K562 (cell line): ENCODE data around the gene ACOD1. TPM values are rescaled to one million over a fixed set of nuclear protein-coding genes. Genes with fewer than 3 reads are reported as not detected.

ENCODE experiments used
- CHCHD3 ChIP-seq: fragments of 250-450 bp; sonication (Bioruptor Pico); IDR thresholded peaks from 2 replicates; pipeline ENCODE4 v2.1.2; 2022; ENCODE audit warnings: mild to moderate bottlenecking
- COPS2 ChIP-seq: fragments of 450-650 bp; conservative IDR thresholded peaks from 2 replicates; pipeline ENCODE4 v1.6.1; 2016; ENCODE audit warnings: mild to moderate bottlenecking, moderate library complexity
- FIP1L1 ChIP-seq: fragments of 200-400 bp; formaldehyde crosslinking; IDR thresholded peaks from 2 replicates; pipeline ENCODE4 v1.6.1; 2018; ENCODE audit warnings: mild to moderate bottlenecking, low read depth, low read length; ENCODE audit not compliant: poor library complexity, severe bottlenecking
- GABPB1 ChIP-seq: sonication (generic); formaldehyde crosslinking; IDR thresholded peaks from 2 replicates; pipeline ENCODE4 v1.8.0; 2022; ENCODE audit warnings: mild to moderate bottlenecking, missing genetic modification reagents
- KLF6 ChIP-seq: fragments of 250-450 bp; sonication (Bioruptor Pico); IDR thresholded peaks from 2 replicates; pipeline ENCODE4 v1.4.0; 2020; ENCODE audit warnings: mild to moderate bottlenecking, moderate library complexity, borderline replicate concordance
- MYNN ChIP-seq, 2 experiments: sonication (generic); formaldehyde crosslinking in 1 of 2; IDR thresholded peaks; 2 replicates each; pipeline versions ENCODE4 v1.5.0 to v1.6.1; 2016 to 2020; ENCODE audit warnings: antibody characterized with exemption in 1 of 2, missing genetic modification reagents in 1 of 2
- RBM15 ChIP-seq: fragments of 200-400 bp; formaldehyde crosslinking; IDR thresholded peaks from 2 replicates; pipeline ENCODE4 v1.6.1; 2018; ENCODE audit warnings: mild to moderate bottlenecking, low read length, moderate library complexity; ENCODE audit not compliant: insufficient read depth
- ZNF592 ChIP-seq: fragments of 450-650 bp; IDR thresholded peaks from 2 replicates; pipeline ENCODE4 v1.6.1; 2017; ENCODE audit warnings: antibody characterized with exemption, mild to moderate bottlenecking
- polyA plus RNA-seq, 8 experiments: library from polyadenylated mRNA; depleted of rRNA in 4 of 8; stranded (reverse) in 5 of 8; unstranded in 3 of 8; fragments of >200 nt; fragmentation: Nextera tagmentation in 2 of 8; fragmentation: Illumina TruSeq in 1 of 8; extraction: Ambion mirVana in 2 of 8; extraction: Trizol in 1 of 8; gene quantifications; 2 replicates each; pipeline versions ENCODE4 v1.2.1 to v1.2.3, GENCODE V29; 2011 to 2014; ENCODE audit warnings: inconsistent platforms in 1 of 8, missing spikeins in 1 of 8
- total RNA-seq, 7 experiments: library from RNA; depleted of rRNA in 6 of 7; stranded (reverse); fragments of >200 nt in 6 of 7; fragmentation: Illumina TruSeq in 2 of 7; extraction: Trizol in 2 of 7; gene quantifications; 2 replicates each; pipeline versions ENCODE4 v1.2.1 to v1.2.3, GENCODE V29; 2011 to 2021; ENCODE audit warnings: low replicate concordance in 1 of 7
- TF ChIP-seq, protein P1 (sequence below): fragments of 450-650 bp; IDR thresholded peaks from 2 replicates; pipeline ENCODE4 v1.6.1; 2016
- TF ChIP-seq, protein P2 (sequence below): fragments of 450-650 bp; IDR thresholded peaks from 2 replicates; pipeline ENCODE4 v1.6.1; 2016; ENCODE audit warnings: missing biosample characterization, missing genetic modification characterization
- TF ChIP-seq, protein P3 (sequence below): fragments of 450-650 bp; IDR thresholded peaks from 2 replicates; pipeline ENCODE4 v1.6.1; 2016; ENCODE audit warnings: low read depth

ACOD1 gene
- total and polyA plus RNA-seq, 9 of the 15 experiments (the other 6 are each of a cell fraction or from before 2014, with no cell fraction given): not detected

DNA sequence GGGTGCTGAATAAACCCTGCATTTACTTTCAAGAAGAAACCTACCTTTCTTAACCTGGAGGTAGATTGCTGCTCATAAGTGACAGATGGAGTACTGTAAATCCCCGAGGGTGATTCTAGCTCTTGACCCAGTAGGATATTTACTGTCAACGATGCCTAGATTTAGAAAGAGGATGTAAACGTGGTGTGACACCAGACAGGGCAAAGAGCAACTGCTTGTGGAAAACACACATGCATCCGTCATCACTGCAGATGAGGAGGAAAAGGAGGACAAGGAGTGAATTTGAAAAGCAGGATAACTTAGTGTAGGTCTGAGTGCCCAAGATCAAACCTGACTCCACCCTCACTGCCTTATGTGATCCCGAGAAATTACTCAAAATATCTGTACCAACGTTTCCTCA lies 33.8 kb downstream of the ACOD1 start (continued):
- TF ChIP-seq ZNF592 (no peak), RBM15 (no peak), KLF6 (CRISPR knock-in tag) (no peak), GABPB1 (no peak), CHCHD3 (CRISPR knock-in tag) (no peak), COPS2 (no peak), FIP1L1 (no peak), MYNN (IDR thresholded peaks at IDR 0.05) (no peak), MYNN (CRISPR knock-in tag; IDR thresholded peaks at IDR 0.05) (no peak)
- TF ChIP-seq, protein P1, sequence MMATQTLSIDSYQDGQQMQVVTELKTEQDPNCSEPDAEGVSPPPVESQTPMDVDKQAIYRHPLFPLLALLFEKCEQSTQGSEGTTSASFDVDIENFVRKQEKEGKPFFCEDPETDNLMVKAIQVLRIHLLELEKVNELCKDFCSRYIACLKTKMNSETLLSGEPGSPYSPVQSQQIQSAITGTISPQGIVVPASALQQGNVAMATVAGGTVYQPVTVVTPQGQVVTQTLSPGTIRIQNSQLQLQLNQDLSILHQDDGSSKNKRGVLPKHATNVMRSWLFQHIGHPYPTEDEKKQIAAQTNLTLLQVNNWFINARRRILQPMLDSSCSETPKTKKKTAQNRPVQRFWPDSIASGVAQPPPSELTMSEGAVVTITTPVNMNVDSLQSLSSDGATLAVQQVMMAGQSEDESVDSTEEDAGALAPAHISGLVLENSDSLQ: no peak
- TF ChIP-seq, protein P2, sequence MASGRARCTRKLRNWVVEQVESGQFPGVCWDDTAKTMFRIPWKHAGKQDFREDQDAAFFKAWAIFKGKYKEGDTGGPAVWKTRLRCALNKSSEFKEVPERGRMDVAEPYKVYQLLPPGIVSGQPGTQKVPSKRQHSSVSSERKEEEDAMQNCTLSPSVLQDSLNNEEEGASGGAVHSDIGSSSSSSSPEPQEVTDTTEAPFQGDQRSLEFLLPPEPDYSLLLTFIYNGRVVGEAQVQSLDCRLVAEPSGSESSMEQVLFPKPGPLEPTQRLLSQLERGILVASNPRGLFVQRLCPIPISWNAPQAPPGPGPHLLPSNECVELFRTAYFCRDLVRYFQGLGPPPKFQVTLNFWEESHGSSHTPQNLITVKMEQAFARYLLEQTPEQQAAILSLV (tag): no peak
- TF ChIP-seq, protein P3, sequence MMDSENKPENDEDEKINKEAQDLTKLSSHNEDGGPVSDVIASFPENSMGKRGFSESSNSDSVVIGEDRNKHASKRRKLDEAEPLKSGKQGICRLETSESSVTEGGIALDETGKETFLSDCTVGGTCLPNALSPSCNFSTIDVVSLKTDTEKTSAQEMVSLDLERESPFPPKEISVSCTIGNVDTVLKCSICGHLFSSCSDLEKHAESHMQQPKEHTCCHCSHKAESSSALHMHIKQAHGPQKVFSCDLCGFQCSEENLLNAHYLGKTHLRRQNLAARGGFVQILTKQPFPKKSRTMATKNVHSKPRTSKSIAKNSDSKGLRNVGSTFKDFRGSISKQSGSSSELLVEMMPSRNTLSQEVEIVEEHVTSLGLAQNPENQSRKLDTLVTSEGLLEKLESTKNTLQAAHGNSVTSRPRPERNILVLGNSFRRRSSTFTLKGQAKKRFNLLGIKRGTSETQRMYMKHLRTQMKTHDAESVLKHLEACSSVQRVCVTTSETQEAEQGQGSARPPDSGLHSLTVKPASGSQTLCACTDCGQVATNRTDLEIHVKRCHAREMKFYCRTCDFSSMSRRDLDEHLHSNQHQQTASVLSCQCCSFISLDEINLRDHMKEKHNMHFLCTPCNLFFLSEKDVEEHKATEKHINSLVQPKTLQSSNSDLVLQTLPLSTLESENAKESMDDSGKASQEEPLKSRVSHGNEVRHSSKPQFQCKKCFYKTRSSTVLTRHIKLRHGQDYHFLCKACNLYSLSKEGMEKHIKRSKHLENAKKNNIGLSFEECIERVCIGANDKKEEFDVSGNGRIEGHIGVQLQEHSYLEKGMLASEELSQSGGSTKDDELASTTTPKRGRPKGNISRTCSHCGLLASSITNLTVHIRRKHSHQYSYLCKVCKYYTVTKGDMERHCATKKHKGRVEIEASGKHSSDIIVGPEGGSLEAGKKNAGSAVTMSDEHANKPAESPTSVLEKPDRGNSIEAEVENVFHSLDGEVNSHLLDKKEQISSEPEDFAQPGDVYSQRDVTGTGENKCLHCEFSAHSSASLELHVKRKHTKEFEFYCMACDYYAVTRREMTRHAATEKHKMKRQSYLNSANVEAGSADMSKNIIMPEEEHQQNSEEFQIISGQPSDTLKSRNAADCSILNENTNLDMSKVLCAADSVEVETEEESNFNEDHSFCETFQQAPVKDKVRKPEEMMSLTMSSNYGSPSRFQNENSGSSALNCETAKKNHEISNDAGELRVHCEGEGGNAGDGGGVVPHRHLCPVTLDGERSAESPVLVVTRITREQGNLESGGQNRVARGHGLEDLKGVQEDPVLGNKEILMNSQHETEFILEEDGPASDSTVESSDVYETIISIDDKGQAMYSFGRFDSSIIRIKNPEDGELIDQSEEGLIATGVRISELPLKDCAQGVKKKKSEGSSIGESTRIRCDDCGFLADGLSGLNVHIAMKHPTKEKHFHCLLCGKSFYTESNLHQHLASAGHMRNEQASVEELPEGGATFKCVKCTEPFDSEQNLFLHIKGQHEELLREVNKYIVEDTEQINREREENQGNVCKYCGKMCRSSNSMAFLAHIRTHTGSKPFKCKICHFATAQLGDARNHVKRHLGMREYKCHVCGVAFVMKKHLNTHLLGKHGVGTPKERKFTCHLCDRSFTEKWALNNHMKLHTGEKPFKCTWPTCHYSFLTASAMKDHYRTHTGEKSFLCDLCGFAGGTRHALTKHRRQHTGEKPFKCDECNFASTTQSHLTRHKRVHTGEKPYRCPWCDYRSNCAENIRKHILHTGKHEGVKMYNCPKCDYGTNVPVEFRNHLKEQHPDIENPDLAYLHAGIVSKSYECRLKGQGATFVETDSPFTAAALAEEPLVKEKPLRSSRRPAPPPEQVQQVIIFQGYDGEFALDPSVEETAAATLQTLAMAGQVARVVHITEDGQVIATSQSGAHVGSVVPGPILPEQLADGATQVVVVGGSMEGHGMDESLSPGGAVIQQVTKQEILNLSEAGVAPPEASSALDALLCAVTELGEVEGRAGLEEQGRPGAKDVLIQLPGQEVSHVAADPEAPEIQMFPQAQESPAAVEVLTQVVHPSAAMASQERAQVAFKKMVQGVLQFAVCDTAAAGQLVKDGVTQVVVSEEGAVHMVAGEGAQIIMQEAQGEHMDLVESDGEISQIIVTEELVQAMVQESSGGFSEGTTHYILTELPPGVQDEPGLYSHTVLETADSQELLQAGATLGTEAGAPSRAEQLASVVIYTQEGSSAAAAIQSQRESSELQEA: no peak
